CD4-positive, alpha-beta T cell treated with Interleukin-1 beta for 1 hour (primary cell): ENCODE measurements around the gene FAM171A2.
"Not testable (repeated sequence)": the region's sequence is repeated elsewhere in the genome, so short reads cannot be mapped to it uniquely, and the experiment has no call there.

Experiments used
- DNase-seq, 2 donors: peaks; one replicate each; pipeline ENCODE4 v3.0.0-alpha.2; 2020 to 2022

Gene FAM171A2

DNA sequence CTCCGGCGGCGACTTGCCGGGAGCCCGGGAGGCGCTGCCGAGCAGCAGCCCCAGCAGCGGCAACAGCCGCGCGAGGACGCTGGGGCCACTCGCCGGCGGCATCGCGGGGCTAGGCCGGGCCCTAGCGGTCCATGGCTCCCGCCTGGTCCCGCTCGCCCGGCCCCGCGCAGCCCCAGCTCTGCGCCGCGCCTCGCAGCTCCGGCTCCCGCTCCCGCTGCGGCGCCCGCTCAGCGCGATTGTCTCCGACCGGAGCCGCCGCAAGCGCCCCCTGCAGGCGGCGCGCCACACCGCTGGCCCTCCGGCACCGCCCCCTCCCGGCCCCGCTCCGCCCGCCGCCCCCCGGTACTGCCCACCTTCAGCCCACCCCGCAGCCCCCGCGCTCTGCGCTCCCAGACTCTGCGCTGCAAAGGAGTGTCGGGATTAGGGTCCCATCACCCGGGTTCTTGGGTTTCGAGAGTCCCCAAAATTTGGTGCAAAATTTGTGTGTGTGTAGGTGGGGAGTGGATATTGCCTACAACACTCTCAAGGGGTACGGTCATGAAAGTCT lies at the start of gene FAM171A2:
Gene FAM171A2 (minus strand): TSS at position 241 of the 547 bp plus-strand sequence. CDS start 139 bp downstream, at position 102.
- peak; percentile 65 to 71 for DNase-seq

- no peak for DNase-seq
Observed at GRCh38 chr17:44409309-44410028, 45.8 kb upstream of the FAM171A2 start.

- DNase-seq: no peak
Observed at GRCh38 chr17:44408786-44409185, 45.1 kb upstream of the FAM171A2 start.

DNA sequence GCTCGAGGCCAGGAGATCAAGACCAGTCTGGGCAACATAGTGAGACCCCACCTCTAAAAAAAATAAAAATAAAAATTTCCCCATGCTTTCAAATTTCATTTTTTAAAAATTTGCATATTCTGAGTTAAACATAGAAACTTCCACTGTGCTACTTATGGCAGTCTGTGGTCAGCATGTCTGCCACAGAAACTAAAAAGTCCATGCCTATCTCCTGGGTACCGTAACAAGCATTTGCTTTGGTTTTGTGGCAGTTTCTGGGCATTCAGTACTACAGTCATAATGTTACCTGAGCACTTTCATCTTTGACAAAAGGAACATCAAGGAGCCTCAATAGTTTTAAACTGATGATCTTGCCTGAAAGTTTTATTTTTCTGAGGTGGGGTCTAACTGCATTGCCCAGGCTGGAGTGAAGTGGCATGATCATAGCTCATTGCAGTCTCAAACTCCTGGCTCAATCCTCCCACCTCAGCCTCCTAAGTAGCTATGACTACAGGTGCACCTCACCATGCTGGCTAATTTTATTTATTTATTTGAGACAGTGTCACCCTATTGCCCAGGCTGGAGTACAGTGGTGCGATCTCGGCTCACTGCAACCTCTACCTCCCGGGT lies 39.0 kb upstream of the FAM171A2 start:
- DNase-seq: no peak

GRCh38 chr17:44400226-44400847 lies 36.7 kb upstream of the FAM171A2 start:
- no peak for DNase-seq

- no peak for DNase-seq
Observed at GRCh38 chr17:44398692-44399691, 35.3 kb upstream of the FAM171A2 start.

DNA sequence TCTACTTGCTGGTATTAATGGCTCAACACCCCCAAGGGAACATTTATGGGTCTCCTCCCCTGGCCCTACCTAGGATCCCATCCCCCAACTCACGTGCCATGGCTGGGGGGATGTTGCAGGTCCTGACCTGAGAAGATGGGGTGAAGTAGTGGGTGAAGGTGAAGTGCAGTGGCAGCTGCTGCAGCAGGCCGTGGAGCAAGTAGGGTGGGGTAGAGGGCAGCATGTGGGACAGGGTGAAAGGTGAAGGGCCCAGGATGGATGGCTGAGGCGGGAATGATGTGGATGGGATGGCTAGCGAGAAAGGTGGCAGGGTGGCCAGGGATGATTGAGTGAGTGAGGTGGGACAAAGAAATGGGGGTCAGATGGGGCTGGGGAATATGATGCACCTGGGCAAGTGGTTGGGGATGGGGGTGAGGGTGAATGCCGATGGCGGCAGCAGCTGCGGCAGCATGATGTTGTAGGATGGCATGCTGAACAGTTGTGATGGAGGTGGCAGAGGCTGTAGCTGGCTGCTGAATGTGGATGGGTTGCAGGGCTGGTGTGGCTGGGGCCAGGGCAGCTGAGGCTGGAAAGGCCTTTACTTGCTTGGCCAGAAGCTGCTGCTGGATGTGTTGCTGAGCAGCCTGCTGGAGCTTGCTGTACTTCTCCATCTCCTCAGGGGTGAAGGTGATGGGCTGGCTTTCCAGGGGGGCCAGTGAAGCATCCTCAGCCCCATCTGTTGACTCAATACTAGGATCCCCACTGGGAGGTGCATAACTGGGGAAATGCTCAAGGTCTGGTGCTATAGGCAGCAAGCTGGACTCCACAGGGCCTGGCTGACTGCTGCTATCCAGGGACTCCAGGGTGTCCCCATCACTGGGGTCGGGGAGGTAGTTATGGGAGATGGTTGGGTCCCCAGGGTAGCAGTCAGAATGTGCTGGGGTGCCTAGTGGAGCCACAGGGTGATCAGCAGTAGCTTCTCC lies 34.1 kb upstream of the FAM171A2 start:
- no peak for DNase-seq

DNA sequence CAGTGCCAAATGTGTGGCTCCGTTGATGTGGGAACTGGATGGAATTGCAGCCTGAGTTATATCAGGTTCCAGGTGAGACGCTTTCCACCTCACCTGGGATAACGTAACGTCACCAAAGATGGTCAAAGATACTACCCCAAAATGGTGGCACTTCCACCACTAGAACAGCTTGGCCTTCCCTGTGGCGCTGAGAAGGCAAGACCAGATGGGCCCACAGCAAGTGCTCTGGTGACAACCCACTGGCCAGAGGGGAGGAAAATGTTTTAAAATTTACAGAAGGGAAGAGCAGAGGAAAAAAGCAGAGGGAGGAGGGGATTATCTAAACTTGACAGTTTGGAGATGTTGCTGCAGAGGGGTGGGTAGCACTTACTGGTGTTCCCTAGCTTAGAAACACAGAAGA lies 33.3 kb upstream of the FAM171A2 start:
- no peak for DNase-seq

- no peak for DNase-seq
Observed at GRCh38 chr17:44394833-44395232, 31.2 kb upstream of the FAM171A2 start.

- not testable (repeated sequence) for DNase-seq
Observed at GRCh38 chr17:44394112-44394511, 30.5 kb upstream of the FAM171A2 start.

- no peak for DNase-seq
Observed at GRCh38 chr17:44390250-44390870, 26.7 kb upstream of the FAM171A2 start.

- DNase-seq: peak in 1 of 2 donors; percentile 13
Observed at GRCh38 chr17:44389723-44390202, 26.1 kb upstream of the FAM171A2 start.

- DNase-seq: no peak
Observed at GRCh38 chr17:44389281-44389680, 25.6 kb upstream of the FAM171A2 start, which contains the start of gene ITGA2B. ITGA2B (minus strand) TSS chr17:44389649; CDS start chr17:44389473, 176 bp downstream.

- no peak for DNase-seq
Observed at GRCh38 chr17:44387804-44388203, 24.2 kb upstream of the FAM171A2 start.

DNA sequence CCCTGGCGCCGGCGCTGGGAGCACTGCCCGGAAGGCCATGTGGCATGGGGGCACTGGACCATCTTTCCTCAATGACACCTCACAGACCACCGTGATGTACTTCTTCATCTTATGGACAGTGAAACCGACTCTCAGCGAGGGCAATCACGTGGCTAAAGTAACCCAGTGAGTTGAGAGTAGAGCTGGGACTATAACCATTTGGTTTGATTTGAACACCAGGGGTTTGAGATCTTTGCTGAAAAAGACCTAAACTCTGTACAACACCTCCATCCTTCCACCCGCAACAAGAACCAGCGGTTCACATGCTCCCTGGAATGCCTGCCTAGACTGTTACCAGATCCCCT lies 22.5 kb upstream of the FAM171A2 start:
- DNase-seq: no peak

GRCh38 chr17:44385287-44386181 lies 21.9 kb upstream of the FAM171A2 start:
- DNase-seq: peak; percentile 86 to 87

- peak in 1 of 2 donors; percentile 6 for DNase-seq
Observed at GRCh38 chr17:44384823-44385286, 21.2 kb upstream of the FAM171A2 start.

DNA sequence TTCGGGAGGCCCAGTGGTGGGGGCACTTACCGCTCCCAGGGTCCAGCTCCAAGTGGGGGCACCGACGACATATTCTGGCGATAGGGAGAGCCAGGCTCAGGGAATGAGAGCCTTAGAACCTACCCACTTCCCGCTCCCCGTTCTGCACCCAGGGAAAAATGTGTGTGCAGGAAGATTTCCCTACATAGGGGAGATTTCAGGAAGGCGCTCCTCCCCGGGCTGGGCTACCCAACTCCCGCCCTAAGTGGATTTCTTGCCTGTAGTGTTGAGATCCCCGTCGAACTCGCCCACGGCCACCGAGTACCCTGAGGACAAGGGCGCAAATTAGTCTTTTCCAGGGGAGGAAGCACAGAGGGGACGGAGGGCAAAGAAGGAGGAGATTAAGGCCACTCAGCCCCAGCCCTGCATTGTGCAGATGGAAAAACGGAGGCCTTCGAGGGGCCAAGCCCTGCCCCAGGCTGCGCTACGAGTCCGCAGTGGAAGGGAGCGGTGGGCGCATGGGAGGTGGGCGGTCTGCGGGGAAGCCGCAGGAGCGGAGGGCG lies 20.7 kb upstream of the FAM171A2 start:
- no peak for DNase-seq

DNA sequence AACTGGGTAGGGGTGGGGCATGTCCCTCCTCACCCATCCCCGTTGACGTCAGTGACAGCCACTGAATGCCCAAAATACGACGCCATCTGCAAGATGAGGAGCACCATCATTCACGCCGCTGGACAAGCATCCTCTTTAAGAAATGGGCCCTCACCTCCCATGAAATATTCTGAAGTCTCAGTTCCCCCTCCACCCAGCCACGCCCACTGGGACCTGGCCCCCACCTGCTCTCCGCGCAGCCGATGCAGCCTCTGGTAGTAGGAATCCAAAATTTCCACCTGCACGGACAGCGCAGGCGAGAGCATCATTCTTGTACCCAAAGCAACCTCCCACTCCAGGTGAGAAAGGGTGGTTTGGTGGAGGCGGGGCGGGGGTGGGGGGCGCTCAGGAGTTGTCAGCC lies 20.2 kb upstream of the FAM171A2 start:
- no peak for DNase-seq
